ENCODE measurements around the gene RFX5. TPM values are rescaled to one million over a fixed set of nuclear protein-coding genes. Genes with fewer than 3 reads are reported as not detected.

Gene RFX5
- total and polyA plus RNA-seq, 2 donors (not counting 3 experiments of a cell fraction or from before 2014, with no cell fraction given) = 23.5 to 52.8 TPM

GRCh38 chr1:151369621-151370048, 22.6 kb upstream of the RFX5 start:
- Histone ChIP-seq H2AFZ (ENCODE audit: low read depth, low read length) (no peak overlapping the region), H3K4me2 (ENCODE audit: insufficient read depth, low read length) (no peak overlapping the region), H3K9me1 (replicated peaks; ENCODE audit: control insufficient read depth, extremely low read depth, insufficient read depth, low read length) (no peaks in the 10 kb centered on the region), H3K9ac (replicated peaks; ENCODE audit: extremely low read depth, insufficient read depth, low read length) (no peak overlapping the region), H3K9me3 (replicated peaks; ENCODE audit: control insufficient read depth, insufficient read depth, low read length) (no peaks in the 10 kb centered on the region), H3K27ac (ENCODE audit: insufficient read depth, low read depth, low read length) (no peak overlapping the region), H3K79me2 (ENCODE audit: control insufficient read depth, insufficient read depth, low read length) (no peaks in the 10 kb centered on the region), H3K4me3 (replicated peaks in 1 of 3; ENCODE audit: insufficient read depth in 1 of 3, low read depth in 1 of 3, low read length in 3 of 3) (no peak overlapping the region), H4K20me1 (replicated peaks; ENCODE audit: control insufficient read depth, extremely low read depth, insufficient read depth, low read length) (no peaks in the 10 kb centered on the region), H3K36me3 (ENCODE audit: control insufficient read depth in 2 of 2, extremely low read depth in 1 of 2, insufficient read depth in 2 of 2, low read length in 2 of 2) (no peaks in the 10 kb centered on the region), H3K27me3 (ENCODE audit: control insufficient read depth in 2 of 2, insufficient read depth in 2 of 2, low read length in 2 of 2) (no peaks in the 10 kb centered on the region), H3K4me1 (ENCODE audit: control insufficient read depth, extremely low read depth, insufficient read depth, low read length) (peaks cover 8% of the 10 kb centered on the region)
- BruUV-seq (replicated peaks) = no TSS peak
- POLR2A ChIA-PET = interaction anchor here (0.6 kb wide), 1 partner anchor 90 kb away, joined by 3 read pairs; the partner anchor contains the start of gene POGZ
- DNase-seq (ENCODE audit: low read depth, low spot score) = no peak
- intact Hi-C loops (cut with micrococcal nuclease) (no loop called here), dilution Hi-C loops (cut with MboI; ENCODE audit: extremely low pct_ligation_motif_present, low sequenced_read_pairs) (no loop called here)
- TF ChIP-seq FOS (IDR thresholded peaks at IDR 0.05; ENCODE audit: borderline replicate concordance, insufficient read depth, low read length) (no peak), GATA2 (IDR thresholded peaks at IDR 0.05; ENCODE audit: insufficient read depth, insufficient read length, low read depth, low read length) (no peak), POLR2A (IDR thresholded peaks at IDR 0.05; ENCODE audit: low read depth, low read length) (no peak), JUN (IDR thresholded peaks at IDR 0.05; ENCODE audit: borderline replicate concordance, insufficient read depth, insufficient read length, low read depth) (no peak), POLR2AphosphoS5 (IDR thresholded peaks at IDR 0.05; ENCODE audit: insufficient read depth, low read depth, low read length) (no peak), MAX (IDR thresholded peaks at IDR 0.05; ENCODE audit: insufficient read depth, insufficient read length) (no peak), EZH2 (IDR thresholded peaks at IDR 0.05; ENCODE audit: borderline replicate concordance, low read depth, low read length, severe bottlenecking) (no peak), CTCF (IDR thresholded peaks at IDR 0.05; ENCODE audit: extremely low read depth in 1 of 2, insufficient read depth in 1 of 2, low read depth in 1 of 2, low read length in 2 of 2) (no peak), MYC (IDR thresholded peaks at IDR 0.05; ENCODE audit: low read depth, low read length) (no peak)
- CTCF ChIA-PET = interaction anchor here (0.8 to 2.0 kb wide), 3 partner anchors 14 to 29 kb away, joined by 4 to 10 read pairs (median 5); no protein-coding TSS in a partner anchor
- no peak for FAIRE-seq

All from endothelial cell of umbilical vein (primary cell).